ENCODE results near the gene KCND3.

GRCh38 chr1:111778541-111779051 lies 210.9 kb downstream of the KCND3 start:
- no peak for TF ChIP-seq CTCF (IDR thresholded peaks at IDR 0.05; ENCODE audit: insufficient read depth, low read length)
- no peak for TF ChIP-seq GABPA (IDR thresholded peaks at IDR 0.05; ENCODE audit: low read depth)
